ENCODE measurements around the gene GPS1. TPM values are rescaled to one million over a fixed set of nuclear protein-coding genes. Genes with fewer than 3 reads are reported as not detected.

GPS1 gene
- total RNA-seq, 1 experiment from 2014 or later = 181 TPM

DNA sequence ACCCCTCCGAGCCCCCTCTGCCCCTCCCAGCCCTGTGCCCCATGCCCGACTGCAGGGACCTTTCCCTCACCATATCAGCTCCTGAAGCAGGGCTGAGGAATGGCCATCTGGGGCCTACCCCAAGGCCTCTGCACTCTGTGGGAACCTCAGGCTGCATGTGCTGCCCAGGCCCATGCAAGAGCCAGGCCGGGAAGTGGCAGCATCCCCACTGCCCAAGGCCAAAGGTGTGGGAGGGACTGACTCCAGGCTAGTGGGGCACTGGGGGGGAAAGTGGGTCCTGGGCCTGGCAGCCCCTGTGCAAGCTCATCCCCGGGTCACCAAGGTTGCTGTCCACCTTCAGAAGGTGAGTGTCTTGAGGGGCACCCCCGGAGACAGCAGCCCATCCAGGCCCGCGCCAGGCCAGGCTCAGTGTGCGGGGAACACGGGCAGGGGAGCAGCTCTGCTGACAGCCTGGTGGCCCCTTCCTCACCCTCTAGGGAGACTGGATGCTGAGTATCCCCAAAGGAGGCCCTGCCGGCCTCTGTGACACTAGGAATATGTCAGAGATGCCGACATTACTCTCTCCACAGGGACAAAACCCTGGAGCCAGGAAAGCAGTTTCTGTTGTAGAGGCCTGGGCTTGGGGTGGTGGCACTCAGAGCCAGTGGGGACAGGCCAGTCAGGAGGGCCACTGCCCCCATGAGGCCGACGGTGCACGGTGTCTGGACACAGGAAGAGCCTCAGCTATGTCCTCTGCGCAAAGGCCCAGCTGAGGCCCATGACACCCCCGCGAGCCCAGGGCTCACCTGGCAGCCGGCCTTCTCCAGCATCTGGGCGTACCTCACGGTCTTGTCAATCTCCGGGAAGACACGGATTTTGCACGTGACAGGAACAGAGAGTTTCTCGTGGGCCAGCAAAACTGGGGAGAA lies 10.6 kb downstream of the GPS1 start:
- ATAC-seq (no peak), DNase-seq (ENCODE audit: low spot score) (no peak)
- H3K36me3 Mint-ChIP-seq = peaks cover 3% of the 10 kb centered on the region; the same call in 1 of the 2 replicates
- H3K27ac Mint-ChIP-seq = no peak overlapping the region
- TF ChIP-seq IRF2 (CRISPR knock-in tag; IDR thresholded peaks at IDR 0.05; ENCODE audit: borderline replicate concordance, low read depth) = no peak
- TF ChIP-seq, protein P1, sequence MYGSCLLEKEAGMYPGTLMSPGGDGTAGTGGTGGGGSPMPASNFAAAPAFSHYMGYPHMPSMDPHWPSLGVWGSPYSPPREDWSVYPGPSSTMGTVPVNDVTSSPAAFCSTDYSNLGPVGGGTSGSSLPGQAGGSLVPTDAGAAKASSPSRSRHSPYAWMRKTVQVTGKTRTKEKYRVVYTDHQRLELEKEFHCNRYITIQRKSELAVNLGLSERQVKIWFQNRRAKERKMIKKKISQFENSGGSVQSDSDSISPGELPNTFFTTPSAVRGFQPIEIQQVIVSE (CRISPR knock-in tag; IDR thresholded peaks at IDR 0.05; ENCODE audit: borderline replicate concordance) = no peak
- no peak for TF ChIP-seq ZNF138 (CRISPR knock-in tag; conservative IDR thresholded peaks at IDR 0.05)
- TF ChIP-seq, protein P2, sequence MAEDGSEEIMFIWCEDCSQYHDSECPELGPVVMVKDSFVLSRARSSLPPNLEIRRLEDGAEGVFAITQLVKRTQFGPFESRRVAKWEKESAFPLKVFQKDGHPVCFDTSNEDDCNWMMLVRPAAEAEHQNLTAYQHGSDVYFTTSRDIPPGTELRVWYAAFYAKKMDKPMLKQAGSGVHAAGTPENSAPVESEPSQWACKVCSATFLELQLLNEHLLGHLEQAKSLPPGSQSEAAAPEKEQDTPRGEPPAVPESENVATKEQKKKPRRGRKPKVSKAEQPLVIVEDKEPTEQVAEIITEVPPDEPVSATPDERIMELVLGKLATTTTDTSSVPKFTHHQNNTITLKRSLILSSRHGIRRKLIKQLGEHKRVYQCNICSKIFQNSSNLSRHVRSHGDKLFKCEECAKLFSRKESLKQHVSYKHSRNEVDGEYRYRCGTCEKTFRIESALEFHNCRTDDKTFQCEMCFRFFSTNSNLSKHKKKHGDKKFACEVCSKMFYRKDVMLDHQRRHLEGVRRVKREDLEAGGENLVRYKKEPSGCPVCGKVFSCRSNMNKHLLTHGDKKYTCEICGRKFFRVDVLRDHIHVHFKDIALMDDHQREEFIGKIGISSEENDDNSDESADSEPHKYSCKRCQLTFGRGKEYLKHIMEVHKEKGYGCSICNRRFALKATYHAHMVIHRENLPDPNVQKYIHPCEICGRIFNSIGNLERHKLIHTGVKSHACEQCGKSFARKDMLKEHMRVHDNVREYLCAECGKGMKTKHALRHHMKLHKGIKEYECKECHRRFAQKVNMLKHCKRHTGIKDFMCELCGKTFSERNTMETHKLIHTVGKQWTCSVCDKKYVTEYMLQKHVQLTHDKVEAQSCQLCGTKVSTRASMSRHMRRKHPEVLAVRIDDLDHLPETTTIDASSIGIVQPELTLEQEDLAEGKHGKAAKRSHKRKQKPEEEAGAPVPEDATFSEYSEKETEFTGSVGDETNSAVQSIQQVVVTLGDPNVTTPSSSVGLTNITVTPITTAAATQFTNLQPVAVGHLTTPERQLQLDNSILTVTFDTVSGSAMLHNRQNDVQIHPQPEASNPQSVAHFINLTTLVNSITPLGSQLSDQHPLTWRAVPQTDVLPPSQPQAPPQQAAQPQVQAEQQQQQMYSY (CRISPR knock-in tag; IDR thresholded peaks at IDR 0.05) = no peak
- no peak for TF ChIP-seq TCF7 (CRISPR knock-in tag; IDR thresholded peaks at IDR 0.05; ENCODE audit: low read depth)
- no peak for TF ChIP-seq RORB (CRISPR knock-in tag; IDR thresholded peaks at IDR 0.05)
- TF ChIP-seq, protein P3, sequence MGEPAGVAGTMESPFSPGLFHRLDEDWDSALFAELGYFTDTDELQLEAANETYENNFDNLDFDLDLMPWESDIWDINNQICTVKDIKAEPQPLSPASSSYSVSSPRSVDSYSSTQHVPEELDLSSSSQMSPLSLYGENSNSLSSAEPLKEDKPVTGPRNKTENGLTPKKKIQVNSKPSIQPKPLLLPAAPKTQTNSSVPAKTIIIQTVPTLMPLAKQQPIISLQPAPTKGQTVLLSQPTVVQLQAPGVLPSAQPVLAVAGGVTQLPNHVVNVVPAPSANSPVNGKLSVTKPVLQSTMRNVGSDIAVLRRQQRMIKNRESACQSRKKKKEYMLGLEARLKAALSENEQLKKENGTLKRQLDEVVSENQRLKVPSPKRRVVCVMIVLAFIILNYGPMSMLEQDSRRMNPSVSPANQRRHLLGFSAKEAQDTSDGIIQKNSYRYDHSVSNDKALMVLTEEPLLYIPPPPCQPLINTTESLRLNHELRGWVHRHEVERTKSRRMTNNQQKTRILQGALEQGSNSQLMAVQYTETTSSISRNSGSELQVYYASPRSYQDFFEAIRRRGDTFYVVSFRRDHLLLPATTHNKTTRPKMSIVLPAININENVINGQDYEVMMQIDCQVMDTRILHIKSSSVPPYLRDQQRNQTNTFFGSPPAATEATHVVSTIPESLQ (CRISPR knock-in tag; IDR thresholded peaks at IDR 0.05) = no peak
- no peak for TF ChIP-seq ESRRA (CRISPR knock-in tag; IDR thresholded peaks at IDR 0.05; ENCODE audit: borderline replicate concordance)
- TF ChIP-seq ZNF121 (CRISPR knock-in tag; IDR thresholded peaks at IDR 0.05) = no peak
- TF ChIP-seq SP1 (CRISPR knock-in tag; conservative IDR thresholded peaks at IDR 0.05) = no peak
- TF ChIP-seq, protein P4, sequence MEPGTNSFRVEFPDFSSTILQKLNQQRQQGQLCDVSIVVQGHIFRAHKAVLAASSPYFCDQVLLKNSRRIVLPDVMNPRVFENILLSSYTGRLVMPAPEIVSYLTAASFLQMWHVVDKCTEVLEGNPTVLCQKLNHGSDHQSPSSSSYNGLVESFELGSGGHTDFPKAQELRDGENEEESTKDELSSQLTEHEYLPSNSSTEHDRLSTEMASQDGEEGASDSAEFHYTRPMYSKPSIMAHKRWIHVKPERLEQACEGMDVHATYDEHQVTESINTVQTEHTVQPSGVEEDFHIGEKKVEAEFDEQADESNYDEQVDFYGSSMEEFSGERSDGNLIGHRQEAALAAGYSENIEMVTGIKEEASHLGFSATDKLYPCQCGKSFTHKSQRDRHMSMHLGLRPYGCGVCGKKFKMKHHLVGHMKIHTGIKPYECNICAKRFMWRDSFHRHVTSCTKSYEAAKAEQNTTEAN (CRISPR knock-in tag; IDR thresholded peaks at IDR 0.05) = no peak
- POLR2A ChIA-PET = no interaction called here
- CTCF ChIA-PET = interaction anchor here (0.6 to 2.6 kb wide), 2 partner anchors 32 to 42 kb away, joined by 4 to 19 read pairs; no protein-coding TSS in a partner anchor
- H3K4me1 Mint-ChIP-seq = 0 out of 2 replicates have a peak, but pooled peaks cover 2% of the 10 kb centered on the region
- H3K27me3 Mint-ChIP-seq (ENCODE audit: low read depth) = no peaks in the 10 kb centered on the region
- H3K4me3 Mint-ChIP-seq = no peak overlapping the region
- no peaks in the 10 kb centered on the region for H3K9me3 Mint-ChIP-seq

DNA sequence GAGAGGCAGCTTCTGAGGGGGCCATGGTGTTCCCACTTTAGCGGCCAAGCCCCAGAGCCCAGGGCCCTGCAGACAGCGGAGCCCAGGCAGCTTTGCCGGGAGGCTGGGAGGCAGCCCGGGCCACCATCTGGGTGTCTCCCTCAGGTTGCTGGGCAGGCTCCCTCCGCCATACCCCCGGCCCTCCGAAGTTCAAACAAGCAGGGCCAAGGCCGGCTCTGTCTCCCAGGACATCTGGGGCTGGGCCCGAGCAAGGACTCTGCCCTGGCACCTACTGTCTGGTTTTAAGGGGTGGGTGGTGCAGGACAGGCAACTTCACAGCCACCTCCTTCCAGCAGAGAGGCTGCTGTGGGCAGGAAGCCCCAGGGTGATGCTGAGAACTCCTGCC lies 11.3 kb downstream of the GPS1 start:
- peaks cover 3% of the 10 kb centered on the region; the same call in 1 of the 2 replicates for H3K36me3 Mint-ChIP-seq
- DNase-seq (ENCODE audit: low spot score) (no peak), ATAC-seq (no peak)
- H3K4me1 Mint-ChIP-seq = 0 out of 2 replicates have a peak, but pooled peaks cover 2% of the 10 kb centered on the region
- H3K4me3 Mint-ChIP-seq = no peak overlapping the region
- no peak overlapping the region for H3K27ac Mint-ChIP-seq
- POLR2A ChIA-PET = no interaction called here
- no peaks in the 10 kb centered on the region for H3K9me3 Mint-ChIP-seq
- H3K27me3 Mint-ChIP-seq (ENCODE audit: low read depth) = no peaks in the 10 kb centered on the region
- CTCF ChIA-PET = interaction anchor here (2.2 to 2.6 kb wide), 2 partner anchors 25 to 33 kb away, joined by 7 to 19 read pairs; partner anchors contain the start of gene DCXR
- no peak for TF ChIP-seq ZNF416 (CRISPR knock-in tag; IDR thresholded peaks at IDR 0.05)
- no peak for TF ChIP-seq SOX15 (CRISPR knock-in tag; IDR thresholded peaks at IDR 0.05)
- no peak for TF ChIP-seq EMX1 (CRISPR knock-in tag; IDR thresholded peaks at IDR 0.05)
- TF ChIP-seq, protein P5, sequence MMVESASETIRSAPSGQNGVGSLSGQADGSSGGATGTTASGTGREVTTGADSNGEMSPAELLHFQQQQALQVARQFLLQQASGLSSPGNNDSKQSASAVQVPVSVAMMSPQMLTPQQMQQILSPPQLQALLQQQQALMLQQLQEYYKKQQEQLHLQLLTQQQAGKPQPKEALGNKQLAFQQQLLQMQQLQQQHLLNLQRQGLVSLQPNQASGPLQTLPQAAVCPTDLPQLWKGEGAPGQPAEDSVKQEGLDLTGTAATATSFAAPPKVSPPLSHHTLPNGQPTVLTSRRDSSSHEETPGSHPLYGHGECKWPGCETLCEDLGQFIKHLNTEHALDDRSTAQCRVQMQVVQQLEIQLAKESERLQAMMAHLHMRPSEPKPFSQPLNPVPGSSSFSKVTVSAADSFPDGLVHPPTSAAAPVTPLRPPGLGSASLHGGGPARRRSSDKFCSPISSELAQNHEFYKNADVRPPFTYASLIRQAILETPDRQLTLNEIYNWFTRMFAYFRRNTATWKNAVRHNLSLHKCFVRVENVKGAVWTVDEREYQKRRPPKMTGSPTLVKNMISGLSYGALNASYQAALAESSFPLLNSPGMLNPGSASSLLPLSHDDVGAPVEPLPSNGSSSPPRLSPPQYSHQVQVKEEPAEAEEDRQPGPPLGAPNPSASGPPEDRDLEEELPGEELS (CRISPR knock-in tag; IDR thresholded peaks at IDR 0.05) = no peak
- TF ChIP-seq, protein P6, sequence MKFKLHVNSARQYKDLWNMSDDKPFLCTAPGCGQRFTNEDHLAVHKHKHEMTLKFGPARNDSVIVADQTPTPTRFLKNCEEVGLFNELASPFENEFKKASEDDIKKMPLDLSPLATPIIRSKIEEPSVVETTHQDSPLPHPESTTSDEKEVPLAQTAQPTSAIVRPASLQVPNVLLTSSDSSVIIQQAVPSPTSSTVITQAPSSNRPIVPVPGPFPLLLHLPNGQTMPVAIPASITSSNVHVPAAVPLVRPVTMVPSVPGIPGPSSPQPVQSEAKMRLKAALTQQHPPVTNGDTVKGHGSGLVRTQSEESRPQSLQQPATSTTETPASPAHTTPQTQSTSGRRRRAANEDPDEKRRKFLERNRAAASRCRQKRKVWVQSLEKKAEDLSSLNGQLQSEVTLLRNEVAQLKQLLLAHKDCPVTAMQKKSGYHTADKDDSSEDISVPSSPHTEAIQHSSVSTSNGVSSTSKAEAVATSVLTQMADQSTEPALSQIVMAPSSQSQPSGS (CRISPR knock-in tag; IDR thresholded peaks at IDR 0.05; ENCODE audit: borderline replicate concordance, low read depth) = no peak
- TF ChIP-seq, protein P2 (CRISPR knock-in tag; IDR thresholded peaks at IDR 0.05) = no peak
- TF ChIP-seq NR3C1 (CRISPR knock-in tag; conservative IDR thresholded peaks at IDR 0.05; ENCODE audit: low read depth) = no peak
